Measurements from ENCODE around the gene ABTB2.

- no peak for TF ChIP-seq NRF1 (IDR thresholded peaks at IDR 0.05; ENCODE audit: low read depth, low read length)
- TF ChIP-seq CTCF (IDR thresholded peaks at IDR 0.05; ENCODE audit: control extremely low read depth in 1 of 3, insufficient read depth in 1 of 3, low read depth in 1 of 3, low read length in 3 of 3), result no peak
- TF ChIP-seq CEBPB (IDR thresholded peaks at IDR 0.05; ENCODE audit: low read depth, low read length), result no peak
- no peak for TF ChIP-seq TAF1 (IDR thresholded peaks at IDR 0.05; ENCODE audit: low read depth, low read length)
- no peak for TF ChIP-seq RAD21 (IDR thresholded peaks at IDR 0.05 in 1 of 2, conservative IDR thresholded peaks at IDR 0.05 in 1 of 2; ENCODE audit: low read depth in 2 of 2, low read length in 2 of 2)
- TF ChIP-seq EP300 (IDR thresholded peaks at IDR 0.05; ENCODE audit: borderline replicate concordance in 1 of 2, low read depth in 2 of 2, low read length in 2 of 2), result no peak
- TF ChIP-seq E2F6 (IDR thresholded peaks at IDR 0.05), result no peak
- no peak for TF ChIP-seq USF2 (IDR thresholded peaks at IDR 0.05; ENCODE audit: low read length)
- TF ChIP-seq POLR2A (IDR thresholded peaks at IDR 0.05; ENCODE audit: control extremely low read depth in 1 of 2, low read depth in 2 of 2, low read length in 2 of 2), result no peak
- no peak for TF ChIP-seq ATF2 (IDR thresholded peaks at IDR 0.05; ENCODE audit: low read length)
- TF ChIP-seq RNF2 (IDR thresholded peaks at IDR 0.05; ENCODE audit: borderline replicate concordance, low read depth, low read length, missing control alignments, poor library complexity, severe bottlenecking), result no peak
Observed at GRCh38 chr11:34207487-34208180, 150.2 kb downstream of the ABTB2 start.
